Activated CD4-positive, alpha-beta T cell treated with anti-CD3 and anti-CD28 coated beads, Interleukin-2, Interleukin-4, amounts not matched to agents 100 ng/mL and 50 ng/mL, durations not matched to agents 16 hours and 8 hours (primary cell): ENCODE measurements around the gene HEYL.
A peak's percentile ranks its signal among the peaks of the same experiment; 100 is the strongest.
"Not testable (repeated sequence)": the region's sequence is repeated elsewhere in the genome, so short reads cannot be mapped to it uniquely, and the experiment has no call there.

Source experiments
- DNase-seq: peaks from one replicate; pipeline ENCODE4 v3.0.0-alpha.2; 2020; ENCODE audit warnings: low spot score

HEYL gene

GRCh38 chr1:39603677-39604076 lies 35.8 kb downstream of the HEYL start:
- not testable (repeated sequence) for DNase-seq

DNA sequence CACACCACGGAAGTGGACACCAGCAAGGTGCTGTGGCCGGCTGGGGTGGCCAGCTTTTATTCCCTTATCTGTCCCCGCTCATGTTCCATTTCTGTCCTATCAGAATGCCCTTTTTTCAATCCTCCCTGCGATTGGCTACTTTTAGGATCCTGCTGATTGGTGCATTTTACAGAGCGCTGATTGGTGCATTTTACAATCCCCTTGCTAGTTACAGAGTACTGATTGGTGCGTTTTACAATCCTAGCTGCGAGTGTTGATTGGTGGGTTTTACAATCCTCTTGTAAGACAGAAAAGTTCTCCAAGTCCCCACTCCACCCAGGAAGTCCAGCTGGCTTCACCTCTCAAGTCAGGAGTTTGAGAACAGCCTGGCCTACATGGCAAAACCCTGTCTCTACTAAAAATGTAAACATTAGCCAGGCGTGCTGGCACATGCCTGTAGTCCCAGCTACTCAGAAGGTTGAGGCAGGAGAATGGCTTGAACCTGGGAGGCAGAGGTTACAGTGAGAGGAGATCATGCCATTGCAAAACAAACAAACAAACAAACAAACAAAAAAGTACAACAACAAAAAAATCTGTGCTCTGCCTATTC lies 37.7 kb downstream of the HEYL start:
- DNase-seq: not testable (repeated sequence)

GRCh38 chr1:39596163-39596562 lies 43.3 kb downstream of the HEYL start:
- DNase-seq: no peak

GRCh38 chr1:39593386-39593785 lies 46.1 kb downstream of the HEYL start:
- no peak for DNase-seq

GRCh38 chr1:39592069-39592468 lies 47.4 kb downstream of the HEYL start:
- DNase-seq: no peak

GRCh38 chr1:39590546-39590945 lies 48.9 kb downstream of the HEYL start:
- DNase-seq: no peak

GRCh38 chr1:39585933-39586332 lies 53.5 kb downstream of the HEYL start:
- DNase-seq: no peak

DNA sequence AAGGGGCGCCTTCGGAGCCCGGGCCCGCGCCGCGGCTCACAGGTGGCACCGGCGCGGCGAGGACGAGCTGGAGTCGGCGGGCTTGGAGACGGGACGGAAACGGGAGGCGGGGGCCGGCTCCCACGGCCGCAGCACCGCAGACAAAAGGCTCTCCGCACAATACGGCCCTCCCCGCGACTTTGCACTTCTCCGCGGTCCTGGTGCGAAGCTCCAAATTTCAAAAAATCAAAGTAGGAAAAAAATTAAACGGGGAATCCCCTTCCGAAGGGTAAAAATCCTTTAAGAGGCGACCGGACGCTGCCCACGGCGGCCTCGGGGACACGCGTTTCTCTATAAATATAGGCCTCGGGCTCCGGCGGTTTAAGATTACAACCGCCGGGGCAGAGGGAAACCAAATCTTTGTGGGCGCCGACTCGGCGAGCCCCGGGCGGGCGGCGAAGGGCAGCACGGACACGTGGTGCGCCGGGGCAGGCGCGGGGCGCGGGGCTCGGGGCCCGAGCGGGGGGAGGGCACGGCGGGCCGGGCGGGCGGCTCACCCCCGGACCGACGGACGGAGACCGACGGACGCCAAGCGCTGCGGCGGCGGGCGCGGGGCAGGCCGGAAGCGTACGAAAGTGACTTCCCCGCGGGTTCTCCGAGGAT lies 63.3 kb downstream of the HEYL start:
- DNase-seq: no peak

DNA sequence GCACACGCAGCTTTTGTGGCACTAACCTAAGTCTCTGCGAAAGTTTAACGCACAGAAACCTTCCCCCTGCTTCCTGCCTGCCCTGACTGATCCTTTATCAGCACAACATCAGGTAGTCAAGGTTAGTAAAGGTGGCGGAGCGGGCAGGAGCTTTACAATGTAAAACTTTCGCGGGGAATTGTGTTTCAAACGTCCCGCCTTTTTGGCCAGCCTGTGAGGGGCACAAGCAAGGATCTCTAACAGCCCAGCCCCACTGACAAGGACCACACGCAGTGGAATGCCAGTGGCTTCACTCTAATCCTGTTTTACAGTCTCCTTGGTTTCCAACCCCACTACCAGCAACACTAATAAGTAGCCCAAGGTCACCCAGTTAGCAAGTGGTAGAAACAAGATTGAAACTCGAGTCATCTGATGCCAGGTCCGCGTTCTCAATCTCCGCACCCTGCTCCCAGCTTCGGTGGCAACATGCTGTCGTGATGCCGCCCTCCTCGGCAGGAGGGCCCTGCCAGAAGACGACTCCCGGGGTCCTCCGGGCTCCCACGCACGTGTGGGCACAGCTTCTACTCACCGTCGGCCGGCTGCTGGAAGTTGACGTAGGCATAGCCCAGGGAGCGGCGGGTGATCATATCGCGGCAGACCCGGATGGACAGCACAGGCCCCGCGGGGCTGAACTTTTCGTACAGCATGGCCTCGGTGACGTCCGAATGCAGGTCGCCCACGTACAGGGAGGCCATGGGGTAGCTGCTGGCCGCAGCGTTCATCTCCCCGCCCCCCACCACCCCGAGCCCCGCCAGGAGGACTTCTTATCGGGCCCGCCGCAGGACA lies 64.0 kb downstream of the HEYL start:
- DNase-seq: peak; percentile 44

DNA sequence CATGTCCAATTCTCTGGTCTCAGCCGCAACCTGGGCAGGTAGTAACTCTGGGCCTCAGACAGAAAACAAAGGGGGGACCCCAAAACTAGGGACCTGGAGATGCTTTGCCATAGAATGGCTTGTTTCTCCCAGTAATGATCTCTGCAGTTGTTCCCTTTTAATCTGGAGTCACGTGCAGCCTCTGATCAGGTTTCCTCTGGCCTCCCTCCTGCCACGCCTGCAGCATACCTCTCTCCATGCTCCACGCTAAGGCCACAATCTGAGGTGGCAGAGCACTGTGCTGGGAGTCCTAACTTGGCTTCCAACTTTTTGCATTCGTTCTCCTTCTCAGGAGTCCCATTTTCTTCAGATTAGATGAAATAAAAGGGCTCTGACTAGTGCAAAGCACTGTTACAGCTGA lies 64.8 kb downstream of the HEYL start:
- DNase-seq: no peak
